AG08395 (cell line): ENCODE data around the gene TCF12.

ENCODE experiments used
- DNase-seq: peaks from one replicate; pipeline ENCODE4 v3.0.0; 2012; ENCODE audit warnings: mixed read lengths, low spot score

Gene TCF12

GRCh38 chr15:57339321-57339720, 420.9 kb downstream of the TCF12 start:
- no peak for DNase-seq
